DOHH2 (cell line): ENCODE measurements around the gene TSKU.

ENCODE experiments used
- CTCF ChIP-seq: fragments of 200-600 bp; sonication (generic); IDR thresholded peaks from one replicate; pipeline ENCODE4 v1.5.1; 2014; ENCODE audit warnings: antibody characterized with exemption, mild to moderate bottlenecking, low read depth, low read length; ENCODE audit not compliant: poor library complexity, severe bottlenecking
- EZH2phosphoT487 ChIP-seq: fragments of 200-600 bp; sonication (generic); IDR thresholded peaks from 2 replicates; pipeline ENCODE4 v1.6.1; 2017; ENCODE audit warnings: borderline replicate concordance, mild to moderate bottlenecking, antibody characterized with exemption, low read length, moderate library complexity, mixed read lengths

GRCh38 chr11:76759092-76759491 lies 24.1 kb upstream of the TSKU start:
- TF ChIP-seq CTCF = no peak
- no peak for TF ChIP-seq EZH2phosphoT487
